Mucosa of descending colon (tissue), 3 donors: Measurements from ENCODE around the gene DNMT3A. TPM values are rescaled to one million over a fixed set of nuclear protein-coding genes. Genes with fewer than 3 reads are reported as not detected.
A peak's percentile ranks its signal among the peaks of the same experiment; 100 is the strongest.

ENCODE experiments used
- ATAC-seq: fragments of 200-7000 bp; cut with Tn5 transposase; one replicate; pipeline ENCODE4 v1.9.1; 2020; ENCODE audit warnings: mild to moderate bottlenecking, moderate library complexity
- DNase-seq, 3 donors: peaks; one replicate each; pipeline ENCODE4 v3.0.0-alpha.2; 2020
- H3K36me3 ChIP-seq: fragments of 200-600 bp; one replicate; pipeline ENCODE4 v1.8.0; 2021; ENCODE audit warnings: low read depth, mild to moderate bottlenecking
- H3K4me1 ChIP-seq: fragments of 200-600 bp; one replicate; pipeline ENCODE4 v1.8.0; 2021; ENCODE audit warnings: low read depth, mild to moderate bottlenecking
- H3K4me3 ChIP-seq: fragments of 200-600 bp; one replicate; pipeline ENCODE4 v1.8.0; 2021; ENCODE audit warnings: mild to moderate bottlenecking
- H3K9me3 ChIP-seq: fragments of 200-600 bp; one replicate; pipeline ENCODE4 v1.8.0; 2021; ENCODE audit warnings: mild to moderate bottlenecking
- intact Hi-C, 2 donors: fragments of 100-400 bp; cut with DNase I in 1 of 2; cut with micrococcal nuclease in 1 of 2; formaldehyde crosslinking; loops; one replicate each; pipeline versions ENCODE4 v1.11.0 to v1.11.1; 2022; cut with DNase I, micrococcal nuclease
- total RNA-seq, 3 donors: library from RNA; stranded (reverse); fragmentation: NEBNext Ultra II Directional in 2 of 3; extraction: Animal tissue kit (Norgen Biotek cat#: 25700) in 2 of 3; gene quantifications; one replicate each; pipeline versions ENCODE4 v1.2.1 to v1.2.4, GENCODE V29; 2021 to 2023
- TF ChIP-seq, protein P1 (sequence below): fragments of 200-600 bp; IDR thresholded peaks from one replicate; pipeline ENCODE4 v1.8.0; 2022; ENCODE audit warnings: antibody characterized with exemption, mild to moderate bottlenecking
- donor health status: DM: no; HTN: no; CAD: no; lungs with moderate emphysema.
- donor health status: DM: no; HTN: no; CAD: no.
- donor health status: DM: no; HTN: yes; CAD: no.

Gene DNMT3A
- total RNA-seq, 3 donors from 2014 or later: 31.2 to 50.8 (median 33.0) TPM

- Histone ChIP-seq H3K4me1 (no peaks in the 10 kb centered on the region), H3K4me3 (no peak overlapping the region), H3K9me3 (peaks cover 10% of the 10 kb centered on the region), H3K36me3 (no peaks in the 10 kb centered on the region)
- intact Hi-C loops: no loop called here
- no peak for DNase-seq
- peak; percentile 16 for ATAC-seq
- TF ChIP-seq, protein P1, sequence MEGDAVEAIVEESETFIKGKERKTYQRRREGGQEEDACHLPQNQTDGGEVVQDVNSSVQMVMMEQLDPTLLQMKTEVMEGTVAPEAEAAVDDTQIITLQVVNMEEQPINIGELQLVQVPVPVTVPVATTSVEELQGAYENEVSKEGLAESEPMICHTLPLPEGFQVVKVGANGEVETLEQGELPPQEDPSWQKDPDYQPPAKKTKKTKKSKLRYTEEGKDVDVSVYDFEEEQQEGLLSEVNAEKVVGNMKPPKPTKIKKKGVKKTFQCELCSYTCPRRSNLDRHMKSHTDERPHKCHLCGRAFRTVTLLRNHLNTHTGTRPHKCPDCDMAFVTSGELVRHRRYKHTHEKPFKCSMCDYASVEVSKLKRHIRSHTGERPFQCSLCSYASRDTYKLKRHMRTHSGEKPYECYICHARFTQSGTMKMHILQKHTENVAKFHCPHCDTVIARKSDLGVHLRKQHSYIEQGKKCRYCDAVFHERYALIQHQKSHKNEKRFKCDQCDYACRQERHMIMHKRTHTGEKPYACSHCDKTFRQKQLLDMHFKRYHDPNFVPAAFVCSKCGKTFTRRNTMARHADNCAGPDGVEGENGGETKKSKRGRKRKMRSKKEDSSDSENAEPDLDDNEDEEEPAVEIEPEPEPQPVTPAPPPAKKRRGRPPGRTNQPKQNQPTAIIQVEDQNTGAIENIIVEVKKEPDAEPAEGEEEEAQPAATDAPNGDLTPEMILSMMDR: no peak
Observed at GRCh38 chr2:25323610-25324189, 18.0 kb downstream of the DNMT3A start.

DNA sequence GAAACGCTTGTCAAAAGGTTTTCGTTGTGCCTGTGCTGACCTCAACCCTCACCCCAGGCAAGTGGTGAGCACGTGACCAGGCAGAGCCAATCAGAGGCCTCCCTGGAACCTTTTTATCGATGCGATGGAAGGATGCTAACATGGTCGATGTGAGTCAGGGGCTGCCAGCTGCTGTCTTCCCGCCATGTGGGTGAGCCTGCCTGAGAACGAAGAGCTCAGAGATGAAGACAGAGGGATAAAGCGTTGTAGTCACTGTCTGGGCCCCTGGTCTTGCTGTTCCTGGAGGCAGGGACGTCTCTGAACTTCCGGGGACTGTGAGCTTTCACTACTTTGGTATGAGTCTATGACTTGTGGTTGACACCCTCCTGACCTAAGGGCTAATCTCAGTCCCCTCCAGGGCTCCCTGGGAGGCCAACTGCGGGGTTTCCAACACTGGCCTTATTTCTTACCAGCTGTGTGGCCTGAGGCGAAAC lies 18.6 kb downstream of the DNMT3A start:
- Histone ChIP-seq H3K4me1 (no peaks in the 10 kb centered on the region), H3K9me3 (peaks cover 10% of the 10 kb centered on the region), H3K36me3 (no peaks in the 10 kb centered on the region), H3K4me3 (no peak overlapping the region)
- ATAC-seq: peak; percentile 32
- intact Hi-C loops: no loop called here
- DNase-seq: peak in 1 of 3 donors; percentile 51
- TF ChIP-seq, protein P1: no peak

DNA sequence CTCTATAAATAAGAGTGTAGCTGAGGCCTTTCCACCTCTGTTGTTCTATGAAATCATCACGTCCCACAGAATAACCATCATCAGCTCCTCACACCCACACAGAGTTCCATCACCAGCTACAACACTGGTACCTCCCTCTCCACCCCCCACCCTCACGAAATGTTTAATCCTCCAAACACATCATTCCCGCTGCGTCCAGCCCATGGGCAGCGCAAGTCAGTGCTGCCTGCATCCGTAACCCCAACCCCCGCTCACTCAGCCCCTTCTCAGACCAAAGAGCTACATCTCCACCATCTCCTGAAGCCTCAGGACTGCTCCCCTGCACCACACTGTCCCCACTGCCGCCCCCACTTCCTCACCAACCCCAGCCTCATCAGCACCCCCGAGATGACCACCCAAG lies 19.4 kb downstream of the DNMT3A start:
- TF ChIP-seq, protein P1: no peak
- H3K36me3 ChIP-seq: no peaks in the 10 kb centered on the region
- peaks cover 10% of the 10 kb centered on the region for H3K9me3 ChIP-seq
- intact Hi-C loops: no loop called here
- no peak for ATAC-seq
- no peak for DNase-seq
- H3K4me1 ChIP-seq: no peaks in the 10 kb centered on the region
- H3K4me3 ChIP-seq: no peak overlapping the region

DNA sequence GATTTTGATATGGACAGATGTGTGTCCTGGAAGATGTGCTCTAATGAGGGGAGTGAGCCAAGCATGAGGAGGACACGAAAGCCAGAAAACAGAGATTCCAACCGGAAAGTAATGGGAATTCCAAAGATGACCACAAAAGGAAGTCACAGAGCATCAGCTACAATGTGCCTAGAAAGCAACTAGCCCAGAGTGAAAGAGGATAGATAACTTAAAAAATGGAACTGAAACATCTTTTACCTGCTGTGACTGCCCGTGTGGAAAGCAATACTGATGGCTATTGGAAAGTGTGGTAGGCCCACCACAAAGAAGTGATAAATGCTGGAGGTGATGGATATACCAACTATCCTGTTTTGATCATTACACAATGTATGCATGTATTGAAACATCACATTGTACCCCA lies 21.6 kb downstream of the DNMT3A start:
- TF ChIP-seq, protein P1: no peak
- Histone ChIP-seq H3K36me3 (no peaks in the 10 kb centered on the region), H3K9me3 (no peaks in the 10 kb centered on the region), H3K4me1 (peaks cover 4% of the 10 kb centered on the region), H3K4me3 (no peak overlapping the region)
- ATAC-seq (no peak), DNase-seq (no peak)
- intact Hi-C loops: no loop called here

DNA sequence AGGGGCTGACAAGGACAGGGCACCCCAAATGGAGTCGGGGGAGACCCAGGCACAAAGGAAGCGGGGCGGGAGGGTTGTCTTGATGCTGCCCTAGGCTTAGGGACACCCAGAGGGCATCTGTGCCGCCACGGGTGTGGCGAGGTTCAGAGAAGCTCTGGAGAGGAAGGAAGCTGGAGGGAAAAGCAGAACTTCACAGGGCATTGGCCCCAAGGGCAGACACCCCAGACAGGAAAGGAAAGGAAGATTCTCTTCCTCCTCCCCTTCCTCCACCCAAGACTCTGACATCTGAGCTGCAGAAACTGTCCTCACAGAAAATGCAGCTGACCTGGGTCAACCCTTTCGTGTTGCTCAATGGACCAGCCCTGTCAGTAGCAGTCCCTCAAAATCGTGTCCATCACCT lies 25.6 kb downstream of the DNMT3A start:
- TF ChIP-seq, protein P1: no peak
- Histone ChIP-seq H3K9me3 (no peaks in the 10 kb centered on the region), H3K36me3 (no peaks in the 10 kb centered on the region), H3K4me1 (peaks cover 12% of the 10 kb centered on the region), H3K4me3 (no peak overlapping the region)
- intact Hi-C loops: no loop called here
- peak; percentile 1 for ATAC-seq
- peak in 1 of 3 donors; percentile 62 for DNase-seq

DNA sequence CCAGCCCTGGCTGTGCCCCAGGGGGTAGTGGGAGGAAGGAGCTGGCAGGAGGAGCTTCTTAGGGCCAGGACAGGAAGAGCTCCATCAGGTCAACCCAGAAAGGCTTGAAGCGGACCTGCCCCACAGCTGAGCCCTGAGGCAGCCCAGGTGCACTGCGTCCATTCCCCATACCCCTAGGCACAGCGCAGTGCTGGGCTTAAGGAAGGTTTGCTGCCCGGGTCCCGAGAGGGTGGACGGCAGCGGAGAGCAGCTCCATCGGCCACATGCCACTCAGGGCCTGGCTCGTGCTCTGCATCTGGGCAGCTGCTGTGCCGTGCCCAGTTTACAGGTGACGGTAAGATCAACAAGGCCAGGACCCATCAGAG lies 26.4 kb downstream of the DNMT3A start:
- DNase-seq: peak in 1 of 3 donors; percentile 53
- no peak for ATAC-seq
- no peaks in the 10 kb centered on the region for H3K36me3 ChIP-seq
- H3K9me3 ChIP-seq: no peaks in the 10 kb centered on the region
- TF ChIP-seq, protein P1: no peak
- intact Hi-C loops: no loop called here
- H3K4me3 ChIP-seq: no peak overlapping the region
- H3K4me1 ChIP-seq: peaks cover 16% of the 10 kb centered on the region
